HEK293 (cell line): ENCODE results near the gene COX6A2.

Source experiments
- FEZF1 ChIP-seq: fragments of 450-650 bp; formaldehyde crosslinking; IDR thresholded peaks from 2 replicates; pipeline ENCODE4 v1.5.1; 2016; ENCODE audit warnings: missing biosample characterization, missing genetic modification characterization
- GLIS2 ChIP-seq: fragments of 450-650 bp; formaldehyde crosslinking; IDR thresholded peaks from 2 replicates; pipeline ENCODE4 v1.5.1; 2016; ENCODE audit warnings: missing biosample characterization, missing genetic modification characterization
- KLF10 ChIP-seq: fragments of 450-650 bp; IDR thresholded peaks from 2 replicates; pipeline ENCODE4 v1.5.1; 2018; ENCODE audit warnings: missing biosample characterization, mild to moderate bottlenecking, missing genetic modification characterization
- KLF8 ChIP-seq: fragments of 450-650 bp; formaldehyde crosslinking; IDR thresholded peaks from 2 replicates; pipeline ENCODE4 v1.5.1; 2016; ENCODE audit warnings: missing biosample characterization, missing genetic modification characterization
- KLF9 ChIP-seq: fragments of 450-650 bp; formaldehyde crosslinking; IDR thresholded peaks from 2 replicates; pipeline ENCODE4 v1.5.1; 2016; ENCODE audit warnings: missing biosample characterization, missing genetic modification characterization, low read depth
- SCRT1 ChIP-seq: fragments of 450-650 bp; formaldehyde crosslinking; IDR thresholded peaks from 2 replicates; pipeline ENCODE4 v1.5.1; 2016; ENCODE audit warnings: missing biosample characterization, missing genetic modification characterization, borderline replicate concordance
- ZBTB44 ChIP-seq: fragments of 450-650 bp; IDR thresholded peaks from 2 replicates; pipeline ENCODE4 v1.5.1; 2018; ENCODE audit warnings: missing biosample characterization, mild to moderate bottlenecking, missing genetic modification characterization
- ZBTB8A ChIP-seq: fragments of 450-650 bp; formaldehyde crosslinking; IDR thresholded peaks from 2 replicates; pipeline ENCODE4 v1.5.1; 2016; ENCODE audit warnings: missing biosample characterization, missing genetic modification characterization
- ZFP41 ChIP-seq: fragments of 450-650 bp; formaldehyde crosslinking; IDR thresholded peaks from 2 replicates; pipeline ENCODE4 v1.5.1; 2016; ENCODE audit warnings: missing biosample characterization, missing genetic modification characterization, borderline replicate concordance
- ZNF19 ChIP-seq: fragments of 450-650 bp; formaldehyde crosslinking; IDR thresholded peaks from 2 replicates; pipeline ENCODE4; 2016; ENCODE audit warnings: missing biosample characterization, missing genetic modification characterization, low read depth
- ZNF302 ChIP-seq: fragments of 450-650 bp; formaldehyde crosslinking; IDR thresholded peaks from 2 replicates; pipeline ENCODE4 v1.5.1; 2016; ENCODE audit warnings: missing biosample characterization, missing genetic modification characterization, low read depth
- ZNF311 ChIP-seq: fragments of 450-650 bp; formaldehyde crosslinking; IDR thresholded peaks from 2 replicates; pipeline ENCODE4 v1.5.1; 2017; ENCODE audit warnings: missing biosample characterization, missing genetic modification characterization, borderline replicate concordance
- ZNF48 ChIP-seq: fragments of 450-650 bp; formaldehyde crosslinking; IDR thresholded peaks from 2 replicates; pipeline ENCODE4 v1.5.1; 2016; ENCODE audit warnings: missing biosample characterization, missing genetic modification characterization
- ZNF558 ChIP-seq: fragments of 450-650 bp; formaldehyde crosslinking; IDR thresholded peaks from 2 replicates; pipeline ENCODE4 v1.5.1; 2016; ENCODE audit warnings: missing biosample characterization, missing genetic modification characterization
- ZNF580 ChIP-seq: fragments of 450-650 bp; formaldehyde crosslinking; IDR thresholded peaks from 2 replicates; pipeline ENCODE4 v1.5.1; 2016; ENCODE audit warnings: missing biosample characterization, missing genetic modification characterization
- ZNF660 ChIP-seq: fragments of 450-650 bp; IDR thresholded peaks from 2 replicates; pipeline ENCODE4 v1.5.1; 2018; ENCODE audit warnings: missing biosample characterization, mild to moderate bottlenecking, missing genetic modification characterization
- ZNF704 ChIP-seq: fragments of 450-650 bp; formaldehyde crosslinking; IDR thresholded peaks from 2 replicates; pipeline ENCODE4 v1.5.1; 2016; ENCODE audit warnings: missing biosample characterization, missing genetic modification characterization
- ZSCAN16 ChIP-seq: fragments of 450-650 bp; formaldehyde crosslinking; IDR thresholded peaks from 2 replicates; pipeline ENCODE4 v1.5.1; 2016; ENCODE audit warnings: missing biosample characterization, missing genetic modification characterization
- TF ChIP-seq, protein P1 (sequence below): fragments of 450-650 bp; formaldehyde crosslinking; IDR thresholded peaks from 2 replicates; pipeline ENCODE4 v1.5.1; 2016; ENCODE audit warnings: missing biosample characterization, missing genetic modification characterization
- TF ChIP-seq, protein P2 (sequence below): fragments of 450-650 bp; formaldehyde crosslinking; IDR thresholded peaks from 2 replicates; pipeline ENCODE4 v1.5.1; 2016; ENCODE audit warnings: missing biosample characterization, missing genetic modification characterization
- TF ChIP-seq, protein P3 (sequence below): IDR thresholded peaks from 2 replicates; pipeline ENCODE4 v1.6.1; 2011; ENCODE audit warnings: mild to moderate bottlenecking, low read depth, low read length, borderline replicate concordance
- TF ChIP-seq, protein P4 (sequence below): fragments of 450-650 bp; formaldehyde crosslinking; optimal IDR thresholded peaks from 2 replicates; pipeline ENCODE3; 2016; ENCODE audit warnings: missing biosample characterization, mild to moderate bottlenecking, missing genetic modification characterization
- TF ChIP-seq, protein P5 (sequence below): fragments of 450-650 bp; formaldehyde crosslinking; IDR thresholded peaks from 2 replicates; pipeline ENCODE4 v1.5.1; 2017; ENCODE audit warnings: missing biosample characterization, missing genetic modification characterization
- TF ChIP-seq, protein P6 (sequence below): fragments of 450-650 bp; IDR thresholded peaks from 2 replicates; pipeline ENCODE4 v1.5.1; 2018; ENCODE audit warnings: missing biosample characterization, missing genetic modification characterization
- TF ChIP-seq, protein P7 (sequence below): fragments of 450-650 bp; formaldehyde crosslinking; IDR thresholded peaks from 2 replicates; pipeline ENCODE4 v1.5.1; 2016; ENCODE audit warnings: missing biosample characterization, missing genetic modification characterization

The COX6A2 gene

GRCh38 chr16:31458844-31459686, 30.9 kb upstream of the COX6A2 start, which contains the start of gene ARMC5 (continued):
- TF ChIP-seq, protein P1, sequence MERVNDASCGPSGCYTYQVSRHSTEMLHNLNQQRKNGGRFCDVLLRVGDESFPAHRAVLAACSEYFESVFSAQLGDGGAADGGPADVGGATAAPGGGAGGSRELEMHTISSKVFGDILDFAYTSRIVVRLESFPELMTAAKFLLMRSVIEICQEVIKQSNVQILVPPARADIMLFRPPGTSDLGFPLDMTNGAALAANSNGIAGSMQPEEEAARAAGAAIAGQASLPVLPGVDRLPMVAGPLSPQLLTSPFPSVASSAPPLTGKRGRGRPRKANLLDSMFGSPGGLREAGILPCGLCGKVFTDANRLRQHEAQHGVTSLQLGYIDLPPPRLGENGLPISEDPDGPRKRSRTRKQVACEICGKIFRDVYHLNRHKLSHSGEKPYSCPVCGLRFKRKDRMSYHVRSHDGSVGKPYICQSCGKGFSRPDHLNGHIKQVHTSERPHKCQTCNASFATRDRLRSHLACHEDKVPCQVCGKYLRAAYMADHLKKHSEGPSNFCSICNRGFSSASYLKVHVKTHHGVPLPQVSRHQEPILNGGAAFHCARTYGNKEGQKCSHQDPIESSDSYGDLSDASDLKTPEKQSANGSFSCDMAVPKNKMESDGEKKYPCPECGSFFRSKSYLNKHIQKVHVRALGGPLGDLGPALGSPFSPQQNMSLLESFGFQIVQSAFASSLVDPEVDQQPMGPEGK (tag by site-specific recombination): peak; percentile 43
- peak; percentile 51 for TF ChIP-seq KLF10 (tag by site-specific recombination)
- no peak for TF ChIP-seq ZFP41 (tag by site-specific recombination)
- TF ChIP-seq ZBTB44 (tag by site-specific recombination): 0 out of 2 replicates have a peak, but pooled peaks have one; percentile 3
- TF ChIP-seq, protein P2, sequence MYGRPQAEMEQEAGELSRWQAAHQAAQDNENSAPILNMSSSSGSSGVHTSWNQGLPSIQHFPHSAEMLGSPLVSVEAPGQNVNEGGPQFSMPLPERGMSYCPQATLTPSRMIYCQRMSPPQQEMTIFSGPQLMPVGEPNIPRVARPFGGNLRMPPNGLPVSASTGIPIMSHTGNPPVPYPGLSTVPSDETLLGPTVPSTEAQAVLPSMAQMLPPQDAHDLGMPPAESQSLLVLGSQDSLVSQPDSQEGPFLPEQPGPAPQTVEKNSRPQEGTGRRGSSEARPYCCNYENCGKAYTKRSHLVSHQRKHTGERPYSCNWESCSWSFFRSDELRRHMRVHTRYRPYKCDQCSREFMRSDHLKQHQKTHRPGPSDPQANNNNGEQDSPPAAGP (tag by site-specific recombination): peak; percentile 86
- TF ChIP-seq, protein P3, sequence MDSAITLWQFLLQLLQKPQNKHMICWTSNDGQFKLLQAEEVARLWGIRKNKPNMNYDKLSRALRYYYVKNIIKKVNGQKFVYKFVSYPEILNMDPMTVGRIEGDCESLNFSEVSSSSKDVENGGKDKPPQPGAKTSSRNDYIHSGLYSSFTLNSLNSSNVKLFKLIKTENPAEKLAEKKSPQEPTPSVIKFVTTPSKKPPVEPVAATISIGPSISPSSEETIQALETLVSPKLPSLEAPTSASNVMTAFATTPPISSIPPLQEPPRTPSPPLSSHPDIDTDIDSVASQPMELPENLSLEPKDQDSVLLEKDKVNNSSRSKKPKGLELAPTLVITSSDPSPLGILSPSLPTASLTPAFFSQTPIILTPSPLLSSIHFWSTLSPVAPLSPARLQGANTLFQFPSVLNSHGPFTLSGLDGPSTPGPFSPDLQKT: no peak; the same call in 1 of the 2 replicates
- TF ChIP-seq ZNF302 (tag by site-specific recombination): no peak
- no peak for TF ChIP-seq ZNF704
- peak; percentile 48; the same call in 1 of the 2 replicates for TF ChIP-seq GLIS2
- peak; percentile 36; the same call in 1 of the 2 replicates for TF ChIP-seq ZNF660
- no peak for TF ChIP-seq ZNF19 (tag by site-specific recombination)
- peak; percentile 54 for TF ChIP-seq ZBTB8A (tag by site-specific recombination)
- TF ChIP-seq FEZF1: no peak
- TF ChIP-seq KLF9 (tag by site-specific recombination): peak; percentile 84
- no peak for TF ChIP-seq ZSCAN16 (tag by site-specific recombination)
- TF ChIP-seq SCRT1: no peak
- TF ChIP-seq ZNF558: no peak
- peak; percentile 72; the same call in 1 of the 2 replicates for TF ChIP-seq ZNF580
- TF ChIP-seq, protein P4, sequence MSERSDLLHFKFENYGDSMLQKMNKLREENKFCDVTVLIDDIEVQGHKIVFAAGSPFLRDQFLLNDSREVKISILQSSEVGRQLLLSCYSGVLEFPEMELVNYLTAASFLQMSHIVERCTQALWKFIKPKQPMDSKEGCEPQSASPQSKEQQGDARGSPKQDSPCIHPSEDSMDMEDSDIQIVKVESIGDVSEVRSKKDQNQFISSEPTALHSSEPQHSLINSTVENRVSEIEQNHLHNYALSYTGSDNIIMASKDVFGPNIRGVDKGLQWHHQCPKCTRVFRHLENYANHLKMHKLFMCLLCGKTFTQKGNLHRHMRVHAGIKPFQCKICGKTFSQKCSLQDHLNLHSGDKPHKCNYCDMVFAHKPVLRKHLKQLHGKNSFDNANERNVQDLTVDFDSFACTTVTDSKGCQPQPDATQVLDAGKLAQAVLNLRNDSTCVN (tag by site-specific recombination): peak; percentile 95
- TF ChIP-seq ZNF311 (tag by site-specific recombination): no peak
- TF ChIP-seq KLF8: peak; percentile 82
- TF ChIP-seq, protein P5, sequence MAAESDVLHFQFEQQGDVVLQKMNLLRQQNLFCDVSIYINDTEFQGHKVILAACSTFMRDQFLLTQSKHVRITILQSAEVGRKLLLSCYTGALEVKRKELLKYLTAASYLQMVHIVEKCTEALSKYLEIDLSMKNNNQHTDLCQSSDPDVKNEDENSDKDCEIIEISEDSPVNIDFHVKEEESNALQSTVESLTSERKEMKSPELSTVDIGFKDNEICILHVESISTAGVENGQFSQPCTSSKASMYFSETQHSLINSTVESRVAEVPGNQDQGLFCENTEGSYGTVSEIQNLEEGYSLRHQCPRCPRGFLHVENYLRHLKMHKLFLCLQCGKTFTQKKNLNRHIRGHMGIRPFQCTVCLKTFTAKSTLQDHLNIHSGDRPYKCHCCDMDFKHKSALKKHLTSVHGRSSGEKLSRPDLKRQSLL (tag by site-specific recombination): no peak; the same call in 1 of the 2 replicates
- TF ChIP-seq, protein P6, sequence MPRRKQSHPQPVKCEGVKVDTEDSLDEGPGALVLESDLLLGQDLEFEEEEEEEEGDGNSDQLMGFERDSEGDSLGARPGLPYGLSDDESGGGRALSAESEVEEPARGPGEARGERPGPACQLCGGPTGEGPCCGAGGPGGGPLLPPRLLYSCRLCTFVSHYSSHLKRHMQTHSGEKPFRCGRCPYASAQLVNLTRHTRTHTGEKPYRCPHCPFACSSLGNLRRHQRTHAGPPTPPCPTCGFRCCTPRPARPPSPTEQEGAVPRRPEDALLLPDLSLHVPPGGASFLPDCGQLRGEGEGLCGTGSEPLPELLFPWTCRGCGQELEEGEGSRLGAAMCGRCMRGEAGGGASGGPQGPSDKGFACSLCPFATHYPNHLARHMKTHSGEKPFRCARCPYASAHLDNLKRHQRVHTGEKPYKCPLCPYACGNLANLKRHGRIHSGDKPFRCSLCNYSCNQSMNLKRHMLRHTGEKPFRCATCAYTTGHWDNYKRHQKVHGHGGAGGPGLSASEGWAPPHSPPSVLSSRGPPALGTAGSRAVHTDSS (tag by site-specific recombination): no peak
- no peak for TF ChIP-seq ZNF48 (tag by site-specific recombination)
- TF ChIP-seq, protein P7, sequence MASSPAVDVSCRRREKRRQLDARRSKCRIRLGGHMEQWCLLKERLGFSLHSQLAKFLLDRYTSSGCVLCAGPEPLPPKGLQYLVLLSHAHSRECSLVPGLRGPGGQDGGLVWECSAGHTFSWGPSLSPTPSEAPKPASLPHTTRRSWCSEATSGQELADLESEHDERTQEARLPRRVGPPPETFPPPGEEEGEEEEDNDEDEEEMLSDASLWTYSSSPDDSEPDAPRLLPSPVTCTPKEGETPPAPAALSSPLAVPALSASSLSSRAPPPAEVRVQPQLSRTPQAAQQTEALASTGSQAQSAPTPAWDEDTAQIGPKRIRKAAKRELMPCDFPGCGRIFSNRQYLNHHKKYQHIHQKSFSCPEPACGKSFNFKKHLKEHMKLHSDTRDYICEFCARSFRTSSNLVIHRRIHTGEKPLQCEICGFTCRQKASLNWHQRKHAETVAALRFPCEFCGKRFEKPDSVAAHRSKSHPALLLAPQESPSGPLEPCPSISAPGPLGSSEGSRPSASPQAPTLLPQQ (tag by site-specific recombination): peak; percentile 76
